Liver (tissue), 9 donors: ENCODE data around the gene TMEM123. TPM values are rescaled to one million over a fixed set of nuclear protein-coding genes. Genes with fewer than 3 reads are reported as not detected.

Source experiments
- DNase-seq: peaks from one replicate; pipeline ENCODE4 v3.0.0-alpha.2; 2017; ENCODE audit warnings: low spot score
- H3K27ac ChIP-seq, 2 donors: one replicate each; pipeline ENCODE4 v1.7.0; 2013; ENCODE audit warnings: inconsistent platforms in 2 of 2, low read length in 2 of 2, control low read depth in 1 of 2, low read depth in 1 of 2, mild to moderate bottlenecking in 1 of 2
- H3K27me3 ChIP-seq, 4 donors: one replicate each; pipeline versions ENCODE4 v1.6.1 to v1.7.0; 2013; ENCODE audit warnings: low read length in 3 of 4, inconsistent platforms in 1 of 4, mild to moderate bottlenecking in 1 of 4, moderate library complexity in 1 of 4; ENCODE audit not compliant: control insufficient read depth in 4 of 4, insufficient read depth in 4 of 4
- H3K36me3 ChIP-seq, 4 donors: one replicate each; pipeline versions ENCODE4 v1.6.1 to v1.7.0; 2013; ENCODE audit warnings: low read length in 3 of 4, mild to moderate bottlenecking in 3 of 4, low read depth in 1 of 4, moderate library complexity in 1 of 4; ENCODE audit not compliant: control insufficient read depth in 4 of 4, insufficient read depth in 3 of 4
- H3K4me1 ChIP-seq, 4 donors: one replicate each; pipeline versions ENCODE4 v1.6.1 to v1.7.0; 2013; ENCODE audit warnings: low read length in 3 of 4, mild to moderate bottlenecking in 3 of 4, moderate library complexity in 1 of 4; ENCODE audit not compliant: control insufficient read depth in 4 of 4, insufficient read depth in 4 of 4
- H3K4me3 ChIP-seq, 3 donors: one replicate each; pipeline versions ENCODE4 v1.6.1 to v1.7.0; 2013; ENCODE audit warnings: low read length in 3 of 3, control low read depth in 1 of 3, low read depth in 1 of 3, mild to moderate bottlenecking in 1 of 3
- H3K9ac ChIP-seq, 2 donors: one replicate each; pipeline ENCODE4 v1.7.0; 2013; ENCODE audit warnings: low read length in 2 of 2, mild to moderate bottlenecking in 2 of 2, moderate library complexity in 2 of 2, control low read depth in 1 of 2, low read depth in 1 of 2
- H3K9me3 ChIP-seq, 4 donors: one replicate each; pipeline versions ENCODE4 v1.6.1 to v1.7.0; 2013; ENCODE audit warnings: low read length in 3 of 4; ENCODE audit not compliant: control insufficient read depth in 4 of 4
- CTCF ChIP-seq: fragments of 150-350 bp; IDR thresholded peaks from 2 replicates; pipeline ENCODE4 v1.5.1; 2017; ENCODE audit warnings: improper control_type of control experiment, low read depth, low read length; ENCODE audit not compliant: missing input control
- EGR1 ChIP-seq, 2 donors: IDR thresholded peaks; 2 replicates each; pipeline ENCODE4 v1.6.1; 2016 to 2018; ENCODE audit warnings: antibody characterized with exemption in 2 of 2, low read depth in 2 of 2
- FOXA1 ChIP-seq: IDR thresholded peaks from 2 replicates; pipeline ENCODE4 v1.6.1; 2016; ENCODE audit warnings: antibody characterized with exemption
- FOXA2 ChIP-seq: IDR thresholded peaks from 2 replicates; pipeline ENCODE4 v1.6.1; 2016; ENCODE audit warnings: antibody characterized with exemption
- HNF4A ChIP-seq, 2 donors: conservative IDR thresholded peaks; 2 replicates each; pipeline ENCODE4 v1.6.1; 2016; ENCODE audit warnings: antibody characterized with exemption in 2 of 2, mild to moderate bottlenecking in 2 of 2
- HNF4G ChIP-seq: IDR thresholded peaks from 2 replicates; pipeline ENCODE4 v1.6.1; 2016; ENCODE audit warnings: antibody characterized with exemption
- JUND ChIP-seq, 2 donors: IDR thresholded peaks; 2 replicates each; pipeline ENCODE4 v1.6.1; 2016; ENCODE audit warnings: antibody characterized with exemption in 2 of 2
- MAX ChIP-seq: IDR thresholded peaks from 2 replicates; pipeline ENCODE4 v1.6.1; 2016; ENCODE audit warnings: antibody characterized with exemption
- NR2F2 ChIP-seq: IDR thresholded peaks from 2 replicates; pipeline ENCODE4 v1.6.1; 2016; ENCODE audit warnings: antibody characterized with exemption
- RAD21 ChIP-seq, 2 donors: IDR thresholded peaks; 2 replicates each; pipeline ENCODE4 v1.6.1; 2016; ENCODE audit warnings: antibody characterized with exemption in 2 of 2, mild to moderate bottlenecking in 2 of 2
- REST ChIP-seq: IDR thresholded peaks from 2 replicates; pipeline ENCODE4 v1.6.1; 2016; ENCODE audit warnings: antibody characterized with exemption, mild to moderate bottlenecking
- TAF1 ChIP-seq: conservative IDR thresholded peaks from 2 replicates; pipeline ENCODE4 v1.6.1; 2016; ENCODE audit warnings: antibody characterized with exemption, mild to moderate bottlenecking
- ZBTB33 ChIP-seq: IDR thresholded peaks from 2 replicates; pipeline ENCODE4 v1.6.1; 2016; ENCODE audit warnings: antibody characterized with exemption
- WGBS: extraction: QIAGEN DNeasy Blood & Tissue Kit; methylation state at CpG from one replicate; pipeline ENCODE4 v1.1.7; 2013; 5-methylcytosine and 5-hydroxymethylcytosine counted together
- polyA plus RNA-seq, 2 donors: library from polyadenylated mRNA; stranded (reverse) in 1 of 2; unstranded in 1 of 2; fragments of 200-250 nt in 1 of 2; fragments of >200 nt in 1 of 2; fragmentation: Nextera tagmentation in 1 of 2; extraction: Ambion mirVana in 1 of 2; gene quantifications; one replicate each; pipeline versions ENCODE4 v1.2.1 to v1.2.3, GENCODE V29; 2013 to 2015
- total RNA-seq, 2 donors: library from RNA; depleted of rRNA; stranded (reverse); fragments of >200 nt; gene quantifications; one replicate each; pipeline ENCODE4 v1.2.3, GENCODE V29; 2014
- donor health status: healthy.
- donor health status: healthy.
- donor health status: healthy.
- donor health status: healthy.
- donor health status: healthy.

The TMEM123 gene
- total and polyA plus RNA-seq, 4 donors = 101 to 140 (median 107) TPM

- WGBS = 82% methylated on average over 5 of the region's 5 CpGs
- Histone ChIP-seq H3K4me1 (peaks cover 3 to 18% (median 10%) of the 10 kb centered on the region in 4 donors), H3K9ac (no peak overlapping the region), H3K4me3 (no peak overlapping the region), H3K27me3 (no peaks in the 10 kb centered on the region), H3K27ac (no peak overlapping the region), H3K9me3 (no peaks in the 10 kb centered on the region), H3K36me3 (no peaks in the 10 kb centered on the region)
- no peak for DNase-seq
- TF ChIP-seq NR2F2 = no peak
- TF ChIP-seq CTCF = no peak
- TF ChIP-seq MAX = no peak
Measured at GRCh38 chr11:102489186-102490145, 36.9 kb upstream of the TMEM123 start.

GRCh38 chr11:102488208-102488607 is 35.6 kb upstream of the TMEM123 start:
- DNase-seq = no peak
- TF ChIP-seq MAX (no peak), FOXA2 (no peak), FOXA1 (no peak), HNF4G (no peak), JUND (IDR thresholded peaks at IDR 0.05) (no peak), TAF1 (no peak), REST (no peak), RAD21 (IDR thresholded peaks at IDR 0.05) (no peak), NR2F2 (no peak), ZBTB33 (no peak), CTCF (no peak), EGR1 (IDR thresholded peaks at IDR 0.05; ENCODE audit: low read depth in 2 of 2) (no peak), HNF4A (conservative IDR thresholded peaks at IDR 0.05) (no peak)
- Histone ChIP-seq H3K9me3 (no peaks in the 10 kb centered on the region), H3K36me3 (no peaks in the 10 kb centered on the region), H3K4me3 (no peak overlapping the region), H3K9ac (no peak overlapping the region), H3K27me3 (no peaks in the 10 kb centered on the region), H3K27ac (no peak overlapping the region), H3K4me1 (peaks cover 3 to 9% (median 6%) of the 10 kb centered on the region in 4 donors)
- 89% methylated on average over 3 of the region's 3 CpGs for WGBS
